ENCODE results near the gene RFX3.

Gene RFX3

DNA sequence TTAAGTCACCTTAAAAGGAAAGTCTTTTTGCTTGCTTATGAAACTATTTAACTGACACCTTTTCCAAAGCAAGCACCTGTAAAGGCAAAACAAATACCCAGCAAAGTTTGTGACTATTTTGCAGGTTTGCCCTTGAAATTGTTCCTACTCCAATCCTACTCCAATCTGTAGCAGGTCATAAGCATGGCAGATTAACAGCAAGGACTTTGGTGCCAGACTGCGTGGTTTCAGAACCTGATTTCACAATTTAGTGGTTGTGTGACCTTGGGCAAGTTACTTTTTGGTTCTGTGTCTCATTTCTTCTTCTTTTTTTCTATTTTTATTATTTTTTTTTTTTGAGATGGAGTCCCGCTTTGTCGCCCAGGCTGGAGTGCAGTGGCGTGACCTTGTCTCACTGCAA is 282.1 kb downstream of the RFX3 start (continued):
- TF ChIP-seq ZNF610 (tag by site-specific recombination; IDR thresholded peaks at IDR 0.05; ENCODE audit: borderline replicate concordance) = no peak
- no peak for TF ChIP-seq ZNF571 (tag by site-specific recombination; IDR thresholded peaks at IDR 0.05)
- no peak for TF ChIP-seq ZNF341 (tag by site-specific recombination; IDR thresholded peaks at IDR 0.05; ENCODE audit: low read depth)

DNA sequence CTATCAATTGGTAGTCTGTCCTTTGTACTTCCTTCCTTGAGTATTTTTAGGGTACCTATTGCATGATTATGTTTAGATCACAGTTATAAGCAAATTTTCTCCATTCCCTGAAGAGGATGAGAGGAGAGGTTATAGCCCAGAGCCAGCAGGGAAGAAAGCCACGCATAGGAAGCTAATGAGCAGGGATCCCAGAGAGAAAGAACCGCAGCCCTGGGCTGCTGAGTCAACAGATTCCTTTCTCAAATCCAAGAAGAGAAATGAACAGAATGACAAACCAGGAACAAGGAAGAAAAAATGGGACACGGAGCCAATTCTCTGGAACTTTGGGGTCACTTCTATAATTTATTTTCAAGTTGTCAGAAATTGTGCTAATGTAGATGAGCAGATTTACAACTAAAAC is 284.5 kb downstream of the RFX3 start:
- Histone ChIP-seq H3K36me3 (ENCODE audit: control insufficient read depth in 2 of 2, insufficient read depth in 1 of 2, low read length in 2 of 2) (no peaks in the 10 kb centered on the region), H3K9me3 (ENCODE audit: control insufficient read depth, insufficient read depth, low read depth, low read length) (no peaks in the 10 kb centered on the region), H3K4me1 (ENCODE audit: control insufficient read depth, insufficient read depth, low read length) (no peaks in the 10 kb centered on the region), H3K27ac (ENCODE audit: extremely low read depth, low read depth, low read length) (no peak overlapping the region), H3K4me3 (ENCODE audit: low read depth, low read length) (no peak overlapping the region)
- CTCF ChIA-PET = interaction anchor here (0.6 to 1.8 kb wide), 40 partner anchors 9 to 1399 kb away, joined by 3 to 29 read pairs (median 4); no protein-coding TSS in a partner anchor
- no peak for TF ChIP-seq WT1 (tag by site-specific recombination; IDR thresholded peaks at IDR 0.05)
- no peak for TF ChIP-seq ZNF843 (tag by site-specific recombination; IDR thresholded peaks at IDR 0.05)
- TF ChIP-seq, protein P1, sequence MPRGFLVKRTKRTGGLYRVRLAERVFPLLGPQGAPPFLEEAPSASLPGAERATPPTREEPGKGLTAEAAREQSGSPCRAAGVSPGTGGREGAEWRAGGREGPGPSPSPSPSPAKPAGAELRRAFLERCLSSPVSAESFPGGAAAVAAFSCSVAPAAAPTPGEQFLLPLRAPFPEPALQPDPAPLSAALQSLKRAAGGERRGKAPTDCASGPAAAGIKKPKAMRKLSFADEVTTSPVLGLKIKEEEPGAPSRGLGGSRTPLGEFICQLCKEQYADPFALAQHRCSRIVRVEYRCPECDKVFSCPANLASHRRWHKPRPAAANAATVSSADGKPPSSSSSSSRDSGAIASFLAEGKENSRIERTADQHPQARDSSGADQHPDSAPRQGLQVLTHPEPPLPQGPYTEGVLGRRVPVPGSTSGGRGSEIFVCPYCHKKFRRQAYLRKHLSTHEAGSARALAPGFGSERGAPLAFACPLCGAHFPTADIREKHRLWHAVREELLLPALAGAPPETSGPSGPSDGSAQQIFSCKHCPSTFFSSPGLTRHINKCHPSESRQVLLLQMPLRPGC (tag by site-specific recombination; IDR thresholded peaks at IDR 0.05) = no peak
- no peak for TF ChIP-seq ZNF701 (tag by site-specific recombination; IDR thresholded peaks at IDR 0.05)
- no peak for TF ChIP-seq ZNF596 (tag by site-specific recombination; IDR thresholded peaks at IDR 0.05)
- TF ChIP-seq ZNF350 (tag by site-specific recombination; IDR thresholded peaks at IDR 0.05) = no peak
- no peak for TF ChIP-seq ZNF501 (tag by site-specific recombination; IDR thresholded peaks at IDR 0.05)
- TF ChIP-seq ZNF792 (tag by site-specific recombination; IDR thresholded peaks at IDR 0.05) = no peak
- TF ChIP-seq ZFHX2 (tag by site-specific recombination; conservative IDR thresholded peaks at IDR 0.05) = no peak
- TF ChIP-seq, protein P2, sequence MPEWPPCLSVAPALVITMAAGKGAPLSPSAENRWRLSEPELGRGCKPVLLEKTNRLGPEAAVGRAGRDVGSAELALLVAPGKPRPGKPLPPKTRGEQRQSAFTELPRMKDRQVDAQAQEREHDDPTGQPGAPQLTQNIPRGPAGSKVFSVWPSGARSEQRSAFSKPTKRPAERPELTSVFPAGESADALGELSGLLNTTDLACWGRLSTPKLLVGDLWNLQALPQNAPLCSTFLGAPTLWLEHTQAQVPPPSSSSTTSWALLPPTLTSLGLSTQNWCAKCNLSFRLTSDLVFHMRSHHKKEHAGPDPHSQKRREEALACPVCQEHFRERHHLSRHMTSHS (tag by site-specific recombination; IDR thresholded peaks at IDR 0.05) = no peak
- TF ChIP-seq, protein P3, sequence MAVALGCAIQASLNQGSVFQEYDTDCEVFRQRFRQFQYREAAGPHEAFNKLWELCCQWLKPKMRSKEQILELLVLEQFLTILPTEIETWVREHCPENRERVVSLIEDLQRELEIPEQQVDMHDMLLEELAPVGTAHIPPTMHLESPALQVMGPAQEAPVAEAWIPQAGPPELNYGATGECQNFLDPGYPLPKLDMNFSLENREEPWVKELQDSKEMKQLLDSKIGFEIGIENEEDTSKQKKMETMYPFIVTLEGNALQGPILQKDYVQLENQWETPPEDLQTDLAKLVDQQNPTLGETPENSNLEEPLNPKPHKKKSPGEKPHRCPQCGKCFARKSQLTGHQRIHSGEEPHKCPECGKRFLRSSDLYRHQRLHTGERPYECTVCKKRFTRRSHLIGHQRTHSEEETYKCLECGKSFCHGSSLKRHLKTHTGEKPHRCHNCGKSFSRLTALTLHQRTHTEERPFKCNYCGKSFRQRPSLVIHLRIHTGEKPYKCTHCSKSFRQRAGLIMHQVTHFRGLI (tag by site-specific recombination; IDR thresholded peaks at IDR 0.05) = no peak
- TF ChIP-seq, protein P4, sequence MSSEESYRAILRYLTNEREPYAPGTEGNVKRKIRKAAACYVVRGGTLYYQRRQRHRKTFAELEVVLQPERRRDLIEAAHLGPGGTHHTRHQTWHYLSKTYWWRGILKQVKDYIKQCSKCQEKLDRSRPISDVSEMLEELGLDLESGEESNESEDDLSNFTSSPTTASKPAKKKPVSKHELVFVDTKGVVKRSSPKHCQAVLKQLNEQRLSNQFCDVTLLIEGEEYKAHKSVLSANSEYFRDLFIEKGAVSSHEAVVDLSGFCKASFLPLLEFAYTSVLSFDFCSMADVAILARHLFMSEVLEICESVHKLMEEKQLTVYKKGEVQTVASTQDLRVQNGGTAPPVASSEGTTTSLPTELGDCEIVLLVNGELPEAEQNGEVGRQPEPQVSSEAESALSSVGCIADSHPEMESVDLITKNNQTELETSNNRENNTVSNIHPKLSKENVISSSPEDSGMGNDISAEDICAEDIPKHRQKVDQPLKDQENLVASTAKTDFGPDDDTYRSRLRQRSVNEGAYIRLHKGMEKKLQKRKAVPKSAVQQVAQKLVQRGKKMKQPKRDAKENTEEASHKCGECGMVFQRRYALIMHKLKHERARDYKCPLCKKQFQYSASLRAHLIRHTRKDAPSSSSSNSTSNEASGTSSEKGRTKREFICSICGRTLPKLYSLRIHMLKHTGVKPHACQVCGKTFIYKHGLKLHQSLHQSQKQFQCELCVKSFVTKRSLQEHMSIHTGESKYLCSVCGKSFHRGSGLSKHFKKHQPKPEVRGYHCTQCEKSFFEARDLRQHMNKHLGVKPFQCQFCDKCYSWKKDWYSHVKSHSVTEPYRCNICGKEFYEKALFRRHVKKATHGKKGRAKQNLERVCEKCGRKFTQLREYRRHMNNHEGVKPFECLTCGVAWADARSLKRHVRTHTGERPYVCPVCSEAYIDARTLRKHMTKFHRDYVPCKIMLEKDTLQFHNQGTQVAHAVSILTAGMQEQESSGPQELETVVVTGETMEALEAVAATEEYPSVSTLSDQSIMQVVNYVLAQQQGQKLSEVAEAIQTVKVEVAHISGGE (tag by site-specific recombination; conservative IDR thresholded peaks at IDR 0.05; ENCODE audit: low read depth) = no peak
- no peak for TF ChIP-seq MYNN (tag by site-specific recombination; IDR thresholded peaks at IDR 0.05; ENCODE audit: borderline replicate concordance)
- POLR2A ChIA-PET = interaction anchor here (0.7 kb wide), 1 partner anchor 397 kb away, joined by 3 read pairs; the partner anchor contains the start of gene PUM3
